Hypothalamus (tissue), 51 donors: Measurements from ENCODE around the gene LMBRD1.
"Not testable (repeated sequence)": the region's sequence is repeated elsewhere in the genome, so short reads cannot be mapped to it uniquely, and the experiment has no call there.

Source experiments
- DNase-seq, 51 donors: peaks; one replicate each; lab custom pipeline; 2025; lab: John Stamatoyannopoulos, UW

The LMBRD1 gene

DNA sequence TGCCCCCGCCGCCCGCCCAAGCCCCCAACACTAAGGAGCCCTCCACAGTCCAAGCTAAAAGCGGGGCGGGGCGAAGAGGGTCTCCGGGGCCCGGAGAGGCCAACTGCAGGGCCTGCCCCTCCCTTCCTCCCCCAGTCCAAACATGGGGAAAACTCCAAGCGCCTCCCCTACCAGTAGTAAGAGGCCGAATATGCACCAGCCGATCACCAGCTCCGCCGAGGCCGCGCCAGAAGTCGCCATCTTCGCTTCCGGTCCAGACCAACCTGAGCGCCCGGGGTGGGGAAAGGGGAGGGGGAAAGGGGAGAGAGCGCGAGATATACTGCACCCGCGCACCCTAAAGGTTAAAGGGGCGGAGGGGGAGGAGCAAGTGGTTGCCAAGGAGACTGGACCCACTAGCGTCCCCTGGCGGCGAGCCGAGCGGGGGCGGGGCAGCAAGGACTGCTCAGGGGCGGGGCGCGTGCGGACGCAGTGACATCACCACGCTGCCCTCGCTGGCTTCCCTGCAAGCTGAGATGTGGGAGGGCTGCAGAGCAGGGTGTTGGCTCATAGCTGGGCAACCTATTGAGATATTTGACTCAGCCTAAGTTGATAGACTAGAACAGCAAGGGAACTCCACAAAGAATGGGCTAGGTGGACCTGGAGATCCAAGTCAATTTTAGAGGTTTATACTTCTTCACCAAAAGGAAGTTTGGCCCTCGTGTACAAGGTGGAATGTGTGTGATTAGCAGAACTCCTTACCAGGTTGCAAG is at the start of gene LMBRD1:
TSS of gene LMBRD1 (minus strand) at position 369 of the 749 bp plus-strand sequence. CDS start at position 240, 129 bp downstream.
- DNase-seq = peak; percentile 65 to 99 (median 95)

GRCh38 chr6:69846312-69846711 is 49.5 kb upstream of the LMBRD1 start:
- DNase-seq = no peak

GRCh38 chr6:69843189-69843588 is 46.4 kb upstream of the LMBRD1 start:
- DNase-seq = no peak

DNA sequence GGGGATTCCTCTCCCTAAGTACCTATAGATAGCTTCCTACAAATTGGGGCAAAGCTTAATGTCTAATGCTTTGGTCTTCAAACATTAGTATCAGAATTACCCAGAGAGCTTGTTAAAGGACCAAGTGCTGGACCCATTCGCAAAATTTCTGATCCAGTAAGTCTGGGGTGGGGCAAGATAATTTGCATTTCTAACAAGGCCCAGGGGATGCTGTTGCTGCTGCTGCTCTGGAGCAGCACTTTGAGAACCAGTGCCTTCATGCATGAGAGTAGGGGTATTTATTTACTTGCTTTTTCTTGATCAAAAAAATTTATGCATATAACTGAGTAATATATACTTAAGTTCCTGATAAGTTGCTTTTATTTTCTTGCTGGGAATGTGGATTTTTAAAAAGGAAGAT is 45.1 kb upstream of the LMBRD1 start:
- DNase-seq = no peak

- peak in 6 of 51 donors; percentile 1 to 34 (median 2) for DNase-seq
Measured at GRCh38 chr6:69835414-69836179, 38.8 kb upstream of the LMBRD1 start.

DNA sequence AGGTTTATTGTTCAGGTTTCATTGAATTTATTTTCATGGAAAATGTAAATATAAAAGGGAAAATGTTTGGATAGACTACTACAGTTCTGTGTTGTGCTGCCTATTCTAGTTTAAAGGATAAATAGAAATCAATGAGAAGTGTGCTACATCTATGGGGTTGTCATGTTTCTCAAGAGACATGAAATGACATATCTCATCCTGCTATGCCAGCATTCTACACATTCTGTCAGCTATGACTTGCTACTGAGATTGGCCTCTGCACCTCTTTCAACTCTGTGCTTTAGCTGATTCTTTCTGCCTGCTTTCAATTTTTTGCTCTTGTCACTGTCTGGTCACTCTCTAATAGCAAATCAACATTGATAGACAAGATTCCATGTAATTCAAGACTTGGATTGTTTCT is 35.7 kb upstream of the LMBRD1 start:
- no peak for DNase-seq

GRCh38 chr6:69827276-69827893 is 30.6 kb upstream of the LMBRD1 start:
- no peak for DNase-seq

DNA sequence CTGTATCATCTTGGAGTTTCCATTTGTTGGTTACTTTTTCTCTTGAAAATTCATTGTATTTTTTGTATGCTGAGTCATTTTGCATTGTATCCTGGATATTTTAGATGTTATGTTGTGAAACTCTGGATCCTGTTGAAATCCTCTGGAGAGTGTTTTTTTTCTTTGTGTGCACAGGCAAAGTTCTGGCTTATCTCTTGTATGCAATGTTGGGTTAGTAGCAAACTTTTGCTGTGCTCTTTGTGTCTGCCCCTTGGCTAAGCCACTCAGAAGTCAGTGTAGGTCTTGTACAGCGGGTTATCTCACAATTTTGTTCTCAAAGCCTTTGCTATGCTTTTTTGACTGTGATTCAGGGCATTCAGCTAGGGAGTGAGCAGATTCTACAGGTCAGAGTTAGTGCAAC is 29.1 kb upstream of the LMBRD1 start:
- no peak for DNase-seq

- DNase-seq = not testable (repeated sequence)
Measured at GRCh38 chr6:69824355-69824754, 27.5 kb upstream of the LMBRD1 start.

DNA sequence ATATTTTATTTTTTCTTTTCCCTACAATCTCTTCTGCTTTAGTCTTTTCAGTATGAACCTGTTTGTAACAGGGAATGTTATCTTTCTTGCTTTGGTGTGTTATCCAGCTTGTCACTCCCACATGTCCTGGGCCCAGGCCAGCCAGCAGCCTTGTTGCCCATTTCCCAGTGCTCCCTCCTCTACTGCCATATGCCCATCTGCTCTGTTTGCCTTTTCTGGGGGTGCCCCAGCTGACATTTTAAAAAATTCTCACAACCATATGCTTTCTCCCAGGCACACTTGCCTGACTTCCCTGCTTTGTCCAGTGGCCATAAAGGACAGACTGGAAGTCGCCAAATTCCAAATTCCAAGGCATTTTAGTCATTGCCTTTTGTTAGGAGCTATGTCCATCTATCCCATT is 23.6 kb upstream of the LMBRD1 start:
- no peak for DNase-seq

- DNase-seq = no peak
Measured at GRCh38 chr6:69820018-69820417, 23.2 kb upstream of the LMBRD1 start.

DNA sequence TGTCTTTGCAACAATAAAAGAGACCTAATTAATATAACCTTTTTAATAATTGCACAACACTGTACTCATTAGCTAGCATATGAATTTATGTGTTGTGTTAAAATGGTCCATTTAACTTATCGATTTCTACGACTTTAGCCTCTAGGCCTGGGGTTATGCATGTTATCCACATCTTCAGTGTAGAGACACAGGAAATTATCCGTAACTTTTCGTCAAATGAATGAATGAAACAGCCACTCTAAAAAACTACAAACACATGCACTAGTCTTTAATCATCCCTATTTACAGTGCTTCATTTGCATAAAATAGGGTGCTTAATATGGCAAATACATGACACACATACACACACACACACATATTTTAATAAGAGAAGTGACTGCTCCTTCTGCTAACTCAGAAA is 22.3 kb upstream of the LMBRD1 start:
- DNase-seq = no peak

DNA sequence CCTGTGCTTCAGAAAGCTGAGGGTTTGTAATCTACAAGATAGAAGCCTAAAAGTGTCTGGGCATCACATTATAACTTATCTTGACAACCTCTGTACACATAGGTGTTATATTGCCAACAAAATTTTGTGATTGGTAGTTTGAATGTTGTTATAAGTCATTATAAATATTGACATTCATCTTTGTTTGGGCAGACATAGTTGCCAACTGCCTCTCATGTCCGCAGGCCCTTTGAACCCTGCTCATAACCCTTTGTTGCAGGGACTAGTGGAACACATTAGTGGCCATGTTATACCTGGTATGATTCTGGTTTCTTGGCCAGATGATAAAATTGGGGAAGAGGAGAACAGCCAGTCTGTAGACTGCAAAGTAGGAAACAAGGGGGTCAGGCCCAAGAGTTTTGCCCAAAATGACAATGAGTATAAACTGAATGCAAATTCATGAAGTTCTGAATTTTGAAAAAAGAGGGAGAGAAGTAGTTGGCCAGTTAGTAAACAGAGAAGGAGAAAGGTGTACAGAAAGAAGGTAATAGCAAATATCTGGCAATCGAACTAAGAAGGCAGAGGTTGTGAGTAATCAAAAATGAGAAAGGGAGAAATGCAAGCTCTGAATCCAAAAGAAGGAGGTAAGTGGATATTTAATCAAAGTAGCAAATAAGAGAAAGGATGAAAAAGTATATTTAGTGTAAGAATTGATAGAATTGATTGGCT is 21.6 kb upstream of the LMBRD1 start:
- no peak for DNase-seq

DNA sequence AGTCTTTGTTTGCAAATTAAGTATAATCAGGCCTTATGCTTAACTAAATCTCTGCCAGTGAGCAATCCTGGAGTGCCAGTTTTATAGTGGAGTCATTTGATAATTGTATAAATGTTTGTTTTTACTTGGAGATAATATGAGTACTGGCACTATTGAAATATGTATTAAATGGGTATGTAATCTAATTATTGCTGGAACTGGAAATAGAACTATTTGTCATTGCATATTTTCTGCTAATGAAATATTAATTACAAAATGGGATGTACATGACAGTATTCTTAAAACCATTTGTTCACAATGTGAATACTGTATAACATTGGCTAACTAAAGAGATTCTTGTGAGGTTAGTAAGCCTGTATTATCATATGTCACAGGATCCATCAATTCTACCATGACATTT is 20.5 kb upstream of the LMBRD1 start:
- no peak for DNase-seq

GRCh38 chr6:69816569-69816968 is 19.8 kb upstream of the LMBRD1 start:
- DNase-seq = no peak

- no peak for DNase-seq
Measured at GRCh38 chr6:69816026-69816425, 19.2 kb upstream of the LMBRD1 start.

GRCh38 chr6:69813508-69813907 is 16.7 kb upstream of the LMBRD1 start:
- peak in 1 of 51 donors; percentile 8 for DNase-seq

DNA sequence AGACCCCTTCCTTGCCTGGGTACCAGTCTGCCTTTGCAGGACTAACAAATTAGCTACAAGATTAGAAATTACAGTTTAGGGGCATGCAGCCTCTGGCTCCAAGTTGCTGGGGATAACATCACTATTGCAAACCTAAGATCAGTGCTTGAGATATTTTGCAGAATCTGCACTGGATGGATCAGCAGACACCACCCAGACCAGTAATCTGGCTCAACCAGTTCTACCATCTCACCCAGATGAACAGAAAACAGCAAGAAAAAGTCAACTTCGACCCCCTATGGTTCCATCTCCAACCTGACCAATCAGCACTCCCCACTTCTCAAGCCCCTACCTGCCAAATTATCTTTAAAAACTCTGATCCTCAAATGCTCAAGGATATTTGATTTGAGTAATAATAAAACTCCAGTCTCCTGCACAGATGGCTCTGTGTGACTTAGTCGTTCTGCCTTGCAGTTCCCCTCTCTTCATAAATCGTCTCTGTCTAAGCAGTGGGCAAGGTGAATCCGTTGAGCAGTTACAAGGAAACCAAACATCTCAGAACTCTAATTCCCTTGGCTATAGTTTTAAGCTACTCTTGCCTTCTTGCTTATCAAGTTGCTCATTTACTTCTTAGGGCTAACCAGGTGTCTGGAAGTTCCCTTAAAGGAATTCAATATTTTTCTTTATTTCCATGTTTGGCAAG is 16.1 kb upstream of the LMBRD1 start:
- no peak for DNase-seq

GRCh38 chr6:69802995-69803394 is 6.2 kb upstream of the LMBRD1 start:
- no peak for DNase-seq

DNA sequence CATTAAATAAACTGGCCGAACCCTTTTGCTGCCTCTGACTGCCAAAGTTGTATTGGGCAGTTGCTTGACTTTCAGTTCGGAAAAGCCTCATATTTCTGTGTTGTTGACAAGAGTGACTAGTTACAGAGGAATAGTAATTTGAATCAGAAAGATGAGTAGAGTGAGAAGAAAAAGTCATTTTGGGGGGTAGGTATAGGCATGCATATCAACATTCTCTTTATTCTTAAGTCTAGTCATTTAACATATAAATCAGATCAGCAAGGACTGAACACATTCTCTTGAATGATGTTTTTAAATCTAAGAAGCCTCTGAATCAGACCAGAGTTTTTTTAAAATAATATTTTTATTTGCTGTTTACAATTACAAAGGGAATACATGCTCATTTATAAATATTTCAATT is 4.9 kb upstream of the LMBRD1 start:
- no peak for DNase-seq
